HepG2 (cell line): ENCODE data around the gene NYNRIN. TPM values are rescaled to one million over a fixed set of nuclear protein-coding genes. Genes with fewer than 3 reads are reported as not detected.

ENCODE experiments used
- ARNT2 ChIP-seq: sonication (generic); formaldehyde crosslinking; IDR thresholded peaks from 2 replicates; pipeline ENCODE4 v1.8.0; 2022; ENCODE audit warnings: mild to moderate bottlenecking, low read depth, missing genetic modification reagents, moderate library complexity
- ASH2L ChIP-seq: fragments of 300-600, 200-600 bp; sonication (generic); IDR thresholded peaks from 2 replicates; pipeline ENCODE4 v1.7.0; 2017; ENCODE audit warnings: low read depth, mild to moderate bottlenecking, moderate library complexity, mixed read lengths, low read length; ENCODE audit not compliant: insufficient read length
- ETV5 ChIP-seq: IDR thresholded peaks from 2 replicates; pipeline ENCODE4 v1.6.1; 2018; ENCODE audit warnings: missing biosample characterization, missing genetic modification reagents, inconsistent platforms, borderline replicate concordance
- HNRNPUL1 ChIP-seq: fragments of 200-400 bp; formaldehyde crosslinking; IDR thresholded peaks from 2 replicates; pipeline ENCODE4 v1.6.1; 2017; ENCODE audit warnings: low read depth, mild to moderate bottlenecking, low read length, moderate library complexity
- KMT2B ChIP-seq: IDR thresholded peaks from 2 replicates; pipeline ENCODE4 v1.6.1; 2016; ENCODE audit warnings: missing genetic modification reagents, missing compliant biosample characterization
- MXI1 ChIP-seq: IDR thresholded peaks from 3 replicates; pipeline ENCODE4 v1.6.1; 2012; ENCODE audit warnings: low read depth, low read length, inconsistent platforms, borderline replicate concordance
- RFX1 ChIP-seq: fragments of 450-650 bp; IDR thresholded peaks from 2 replicates; pipeline ENCODE4 v1.6.1; 2017
- SNAPC2 ChIP-seq: sonication (generic); formaldehyde crosslinking; IDR thresholded peaks from 2 replicates; pipeline ENCODE4 v1.8.1; 2022; ENCODE audit warnings: mild to moderate bottlenecking, missing genetic modification reagents
- XRCC5 ChIP-seq: fragments of 200-400 bp; formaldehyde crosslinking; optimal IDR thresholded peaks from 2 replicates; pipeline ENCODE3; 2017; ENCODE audit warnings: mild to moderate bottlenecking, low read length
- ZNF331 ChIP-seq: sonication (generic); formaldehyde crosslinking; IDR thresholded peaks from 2 replicates; pipeline ENCODE4 v1.4.0; 2020; ENCODE audit warnings: missing genetic modification reagents
- ZNF775 ChIP-seq: sonication (generic); formaldehyde crosslinking; IDR thresholded peaks from 2 replicates; pipeline ENCODE4 v1.4.0; 2020; ENCODE audit warnings: missing genetic modification reagents, mild to moderate bottlenecking, moderate library complexity, borderline replicate concordance
- polyA plus RNA-seq, 8 experiments: library from polyadenylated mRNA; depleted of rRNA in 3 of 8; stranded (reverse) in 7 of 8; unstranded in 1 of 8; fragments of >200 nt; fragmentation: Illumina TruSeq in 4 of 8; extraction: Trizol in 4 of 8; gene quantifications; 2 replicates each; pipeline versions ENCODE4 v1.2.1 to v1.2.3, GENCODE V29; 2011 to 2016; ENCODE audit warnings: low read depth in 4 of 8, missing spikeins in 1 of 8, mixed read lengths in 1 of 8; ENCODE audit not compliant: insufficient read depth in 1 of 8
- total RNA-seq, 5 experiments: library from RNA; depleted of rRNA; stranded (reverse); fragments of >200 nt; fragmentation: Illumina TruSeq; extraction: Trizol; gene quantifications; 2 replicates each; pipeline ENCODE4 v1.2.3, GENCODE V29; 2016; ENCODE audit warnings: low read depth in 1 of 5
- TF ChIP-seq, protein P1 (sequence below): sonication (generic); formaldehyde crosslinking; IDR thresholded peaks from 2 replicates; pipeline ENCODE4 v1.4.0; 2020; ENCODE audit warnings: missing genetic modification reagents, borderline replicate concordance
- TF ChIP-seq, protein P2 (sequence below): sonication (generic); formaldehyde crosslinking; IDR thresholded peaks from 2 replicates; pipeline ENCODE4 v1.4.0; 2020; ENCODE audit warnings: low read depth, mild to moderate bottlenecking, missing genetic modification reagents
- TF ChIP-seq, protein P3 (sequence below): fragments of 450-650 bp; IDR thresholded peaks from 2 replicates; pipeline ENCODE4 v1.6.1; 2016
- TF ChIP-seq, protein P4 (sequence below): sonication (generic); formaldehyde crosslinking; IDR thresholded peaks from 2 replicates; pipeline ENCODE4 v1.5.0; 2020; ENCODE audit warnings: mild to moderate bottlenecking, missing genetic modification reagents, borderline replicate concordance
- TF ChIP-seq, protein P5 (sequence below): sonication (generic); formaldehyde crosslinking; IDR thresholded peaks from 2 replicates; pipeline ENCODE4 v1.4.0; 2020; ENCODE audit warnings: mild to moderate bottlenecking, missing genetic modification reagents

NYNRIN gene
- total and polyA plus RNA-seq, 2 of the 13 experiments (the other 11 are each of a cell fraction or from before 2014, with no cell fraction given): 0.63 to 1.1 TPM

DNA sequence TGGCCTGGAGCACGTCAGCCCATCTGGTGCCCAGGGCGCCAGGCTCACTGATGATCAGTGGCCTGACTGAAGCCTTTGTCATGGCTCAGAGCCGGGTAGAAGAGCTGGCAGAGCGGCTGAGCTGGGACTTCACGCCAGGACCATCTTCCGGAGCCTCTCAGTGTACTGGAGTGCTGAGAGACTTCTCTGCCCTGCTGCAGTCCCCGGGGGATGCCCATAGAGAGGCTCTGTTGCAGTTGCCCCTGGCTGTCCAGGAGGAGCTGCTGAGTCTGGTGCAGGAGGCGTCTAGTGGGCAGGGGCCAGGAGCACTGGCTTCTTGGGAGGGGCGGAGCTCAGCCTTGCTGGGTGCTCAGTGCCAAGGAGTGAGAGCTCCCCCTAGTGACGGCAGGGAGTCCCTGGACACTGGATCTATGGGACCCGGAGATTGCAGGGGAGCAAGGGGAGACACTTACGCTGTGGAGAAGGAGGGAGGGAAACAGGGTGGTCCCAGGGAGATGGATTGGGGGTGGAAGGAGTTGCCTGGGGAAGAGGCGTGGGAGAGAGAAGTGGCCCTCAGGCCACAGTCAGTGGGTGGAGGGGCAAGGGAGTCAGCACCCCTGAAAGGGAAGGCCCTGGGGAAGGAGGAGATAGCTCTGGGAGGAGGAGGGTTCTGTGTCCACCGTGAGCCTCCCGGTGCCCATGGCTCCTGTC lies 32.9 kb downstream of the NYNRIN start (continued):
- TF ChIP-seq, protein P1, sequence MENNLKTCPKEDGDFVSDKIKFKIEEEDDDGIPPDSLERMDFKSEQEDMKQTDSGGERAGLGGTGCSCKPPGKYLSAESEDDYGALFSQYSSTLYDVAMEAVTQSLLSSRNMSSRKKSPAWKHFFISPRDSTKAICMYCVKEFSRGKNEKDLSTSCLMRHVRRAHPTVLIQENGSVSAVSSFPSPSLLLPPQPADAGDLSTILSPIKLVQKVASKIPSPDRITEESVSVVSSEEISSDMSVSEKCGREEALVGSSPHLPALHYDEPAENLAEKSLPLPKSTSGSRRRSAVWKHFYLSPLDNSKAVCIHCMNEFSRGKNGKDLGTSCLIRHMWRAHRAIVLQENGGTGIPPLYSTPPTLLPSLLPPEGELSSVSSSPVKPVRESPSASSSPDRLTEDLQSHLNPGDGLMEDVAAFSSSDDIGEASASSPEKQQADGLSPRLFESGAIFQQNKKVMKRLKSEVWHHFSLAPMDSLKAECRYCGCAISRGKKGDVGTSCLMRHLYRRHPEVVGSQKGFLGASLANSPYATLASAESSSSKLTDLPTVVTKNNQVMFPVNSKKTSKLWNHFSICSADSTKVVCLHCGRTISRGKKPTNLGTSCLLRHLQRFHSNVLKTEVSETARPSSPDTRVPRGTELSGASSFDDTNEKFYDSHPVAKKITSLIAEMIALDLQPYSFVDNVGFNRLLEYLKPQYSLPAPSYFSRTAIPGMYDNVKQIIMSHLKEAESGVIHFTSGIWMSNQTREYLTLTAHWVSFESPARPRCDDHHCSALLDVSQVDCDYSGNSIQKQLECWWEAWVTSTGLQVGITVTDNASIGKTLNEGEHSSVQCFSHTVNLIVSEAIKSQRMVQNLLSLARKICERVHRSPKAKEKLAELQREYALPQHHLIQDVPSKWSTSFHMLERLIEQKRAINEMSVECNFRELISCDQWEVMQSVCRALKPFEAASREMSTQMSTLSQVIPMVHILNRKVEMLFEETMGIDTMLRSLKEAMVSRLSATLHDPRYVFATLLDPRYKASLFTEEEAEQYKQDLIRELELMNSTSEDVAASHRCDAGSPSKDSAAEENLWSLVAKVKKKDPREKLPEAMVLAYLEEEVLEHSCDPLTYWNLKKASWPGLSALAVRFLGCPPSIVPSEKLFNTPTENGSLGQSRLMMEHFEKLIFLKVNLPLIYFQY (CRISPR knock-in tag): no peak; the same call in 1 of the 2 replicates
- TF ChIP-seq ARNT2 (CRISPR knock-in tag) (no peak), MXI1 (peak; percentile 52; the same call in 1 of the 3 replicates), HNRNPUL1 (no peak), KMT2B (CRISPR knock-in tag) (no peak), ASH2L (no peak), ETV5 (CRISPR knock-in tag) (peak; percentile 61; the same call in 1 of the 2 replicates), RFX1 (no peak), ZNF331 (CRISPR knock-in tag) (peak; percentile 87; the same call in 1 of the 2 replicates), XRCC5 (peak; percentile 99), SNAPC2 (no peak), ZNF775 (CRISPR knock-in tag) (no peak)
- TF ChIP-seq, protein P2, sequence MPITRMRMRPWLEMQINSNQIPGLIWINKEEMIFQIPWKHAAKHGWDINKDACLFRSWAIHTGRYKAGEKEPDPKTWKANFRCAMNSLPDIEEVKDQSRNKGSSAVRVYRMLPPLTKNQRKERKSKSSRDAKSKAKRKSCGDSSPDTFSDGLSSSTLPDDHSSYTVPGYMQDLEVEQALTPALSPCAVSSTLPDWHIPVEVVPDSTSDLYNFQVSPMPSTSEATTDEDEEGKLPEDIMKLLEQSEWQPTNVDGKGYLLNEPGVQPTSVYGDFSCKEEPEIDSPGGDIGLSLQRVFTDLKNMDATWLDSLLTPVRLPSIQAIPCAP: no peak
- TF ChIP-seq, protein P3, sequence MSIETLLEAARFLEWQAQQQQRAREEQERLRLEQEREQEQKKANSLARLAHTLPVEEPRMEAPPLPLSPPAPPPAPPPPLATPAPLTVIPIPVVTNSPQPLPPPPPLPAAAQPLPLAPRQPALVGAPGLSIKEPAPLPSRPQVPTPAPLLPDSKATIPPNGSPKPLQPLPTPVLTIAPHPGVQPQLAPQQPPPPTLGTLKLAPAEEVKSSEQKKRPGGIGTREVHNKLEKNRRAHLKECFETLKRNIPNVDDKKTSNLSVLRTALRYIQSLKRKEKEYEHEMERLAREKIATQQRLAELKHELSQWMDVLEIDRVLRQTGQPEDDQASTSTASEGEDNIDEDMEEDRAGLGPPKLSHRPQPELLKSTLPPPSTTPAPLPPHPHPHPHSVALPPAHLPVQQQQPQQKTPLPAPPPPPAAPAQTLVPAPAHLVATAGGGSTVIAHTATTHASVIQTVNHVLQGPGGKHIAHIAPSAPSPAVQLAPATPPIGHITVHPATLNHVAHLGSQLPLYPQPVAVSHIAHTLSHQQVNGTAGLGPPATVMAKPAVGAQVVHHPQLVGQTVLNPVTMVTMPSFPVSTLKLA: no peak
- TF ChIP-seq, protein P4, sequence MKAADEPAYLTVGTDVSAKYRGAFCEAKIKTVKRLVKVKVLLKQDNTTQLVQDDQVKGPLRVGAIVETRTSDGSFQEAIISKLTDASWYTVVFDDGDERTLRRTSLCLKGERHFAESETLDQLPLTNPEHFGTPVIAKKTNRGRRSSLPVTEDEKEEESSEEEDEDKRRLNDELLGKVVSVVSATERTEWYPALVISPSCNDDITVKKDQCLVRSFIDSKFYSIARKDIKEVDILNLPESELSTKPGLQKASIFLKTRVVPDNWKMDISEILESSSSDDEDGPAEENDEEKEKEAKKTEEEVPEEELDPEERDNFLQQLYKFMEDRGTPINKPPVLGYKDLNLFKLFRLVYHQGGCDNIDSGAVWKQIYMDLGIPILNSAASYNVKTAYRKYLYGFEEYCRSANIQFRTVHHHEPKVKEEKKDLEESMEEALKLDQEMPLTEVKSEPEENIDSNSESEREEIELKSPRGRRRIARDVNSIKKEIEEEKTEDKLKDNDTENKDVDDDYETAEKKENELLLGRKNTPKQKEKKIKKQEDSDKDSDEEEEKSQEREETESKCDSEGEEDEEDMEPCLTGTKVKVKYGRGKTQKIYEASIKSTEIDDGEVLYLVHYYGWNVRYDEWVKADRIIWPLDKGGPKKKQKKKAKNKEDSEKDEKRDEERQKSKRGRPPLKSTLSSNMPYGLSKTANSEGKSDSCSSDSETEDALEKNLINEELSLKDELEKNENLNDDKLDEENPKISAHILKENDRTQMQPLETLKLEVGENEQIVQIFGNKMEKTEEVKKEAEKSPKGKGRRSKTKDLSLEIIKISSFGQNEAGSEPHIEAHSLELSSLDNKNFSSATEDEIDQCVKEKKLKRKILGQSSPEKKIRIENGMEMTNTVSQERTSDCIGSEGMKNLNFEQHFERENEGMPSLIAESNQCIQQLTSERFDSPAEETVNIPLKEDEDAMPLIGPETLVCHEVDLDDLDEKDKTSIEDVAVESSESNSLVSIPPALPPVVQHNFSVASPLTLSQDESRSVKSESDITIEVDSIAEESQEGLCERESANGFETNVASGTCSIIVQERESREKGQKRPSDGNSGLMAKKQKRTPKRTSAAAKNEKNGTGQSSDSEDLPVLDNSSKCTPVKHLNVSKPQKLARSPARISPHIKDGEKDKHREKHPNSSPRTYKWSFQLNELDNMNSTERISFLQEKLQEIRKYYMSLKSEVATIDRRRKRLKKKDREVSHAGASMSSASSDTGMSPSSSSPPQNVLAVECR: peak; percentile 88
- TF ChIP-seq, protein P5, sequence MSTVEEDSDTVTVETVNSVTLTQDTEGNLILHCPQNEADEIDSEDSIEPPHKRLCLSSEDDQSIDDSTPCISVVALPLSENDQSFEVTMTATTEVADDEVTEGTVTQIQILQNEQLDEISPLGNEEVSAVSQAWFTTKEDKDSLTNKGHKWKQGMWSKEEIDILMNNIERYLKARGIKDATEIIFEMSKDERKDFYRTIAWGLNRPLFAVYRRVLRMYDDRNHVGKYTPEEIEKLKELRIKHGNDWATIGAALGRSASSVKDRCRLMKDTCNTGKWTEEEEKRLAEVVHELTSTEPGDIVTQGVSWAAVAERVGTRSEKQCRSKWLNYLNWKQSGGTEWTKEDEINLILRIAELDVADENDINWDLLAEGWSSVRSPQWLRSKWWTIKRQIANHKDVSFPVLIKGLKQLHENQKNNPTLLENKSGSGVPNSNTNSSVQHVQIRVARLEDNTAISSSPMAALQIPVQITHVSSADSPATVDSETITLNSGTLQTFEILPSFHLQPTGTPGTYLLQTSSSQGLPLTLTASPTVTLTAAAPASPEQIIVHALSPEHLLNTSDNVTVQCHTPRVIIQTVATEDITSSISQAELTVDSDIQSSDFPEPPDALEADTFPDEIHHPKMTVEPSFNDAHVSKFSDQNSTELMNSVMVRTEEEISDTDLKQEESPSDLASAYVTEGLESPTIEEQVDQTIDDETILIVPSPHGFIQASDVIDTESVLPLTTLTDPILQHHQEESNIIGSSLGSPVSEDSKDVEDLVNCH (CRISPR knock-in tag): no peak
